ENCODE data around the gene HMCN2.

GRCh38 chr9:130366072-130366471 is 100.5 kb downstream of the HMCN2 start:
- no peak for TF ChIP-seq CTCF (IDR thresholded peaks at IDR 0.05)
- no peak for TF ChIP-seq EZH2 (IDR thresholded peaks at IDR 0.05; ENCODE audit: borderline replicate concordance, insufficient read depth, low read depth, low read length, poor library complexity, severe bottlenecking)
